Stimulated activated naive B cell treated with anti-CD40 and anti-IgM and Interleukin-4, amounts not matched to agents 10 μg/mL and 1 μg/mL and 100 μg/mL, for 72 hours (primary cell): ENCODE results near the gene PTBP2.

ENCODE experiments used
- ATAC-seq, 2 donors: fragments of 150-1000 bp; cut with Tn5 transposase; replicated peaks; 2 replicates each; pipeline ENCODE4 v1.10.0; 2021; ENCODE audit warnings: moderate library complexity in 1 of 2
- DNase-seq: peaks from one replicate; pipeline ENCODE4 v3.0.0; 2021
- H3K27ac Mint-ChIP-seq: one replicate; pipeline ENCODE4 v1.8.0; 2022; ENCODE audit warnings: mild to moderate bottlenecking, mixed read lengths
- H3K27me3 Mint-ChIP-seq, 2 donors: one replicate each; pipeline ENCODE4 v1.8.0; 2022; ENCODE audit warnings: mixed read lengths in 2 of 2
- H3K36me3 Mint-ChIP-seq, 2 donors: one replicate each; pipeline ENCODE4 v1.8.0; 2022; ENCODE audit warnings: mixed read lengths in 2 of 2, mild to moderate bottlenecking in 1 of 2
- H3K4me1 Mint-ChIP-seq, 2 donors: one replicate each; pipeline ENCODE4 v1.8.0; 2022; ENCODE audit warnings: mixed read lengths in 2 of 2, mild to moderate bottlenecking in 1 of 2
- H3K4me3 Mint-ChIP-seq, 2 donors: one replicate each; pipeline ENCODE4 v1.8.0; 2022; ENCODE audit warnings: mild to moderate bottlenecking in 2 of 2, mixed read lengths in 2 of 2, moderate library complexity in 1 of 2
- H3K9me3 Mint-ChIP-seq, 2 donors: one replicate each; pipeline ENCODE4 v1.8.0; 2022; ENCODE audit warnings: mixed read lengths in 2 of 2, mild to moderate bottlenecking in 1 of 2

Gene PTBP2

GRCh38 chr1:96820671-96821070 lies 99.1 kb downstream of the PTBP2 start:
- ATAC-seq, result no peak

DNA sequence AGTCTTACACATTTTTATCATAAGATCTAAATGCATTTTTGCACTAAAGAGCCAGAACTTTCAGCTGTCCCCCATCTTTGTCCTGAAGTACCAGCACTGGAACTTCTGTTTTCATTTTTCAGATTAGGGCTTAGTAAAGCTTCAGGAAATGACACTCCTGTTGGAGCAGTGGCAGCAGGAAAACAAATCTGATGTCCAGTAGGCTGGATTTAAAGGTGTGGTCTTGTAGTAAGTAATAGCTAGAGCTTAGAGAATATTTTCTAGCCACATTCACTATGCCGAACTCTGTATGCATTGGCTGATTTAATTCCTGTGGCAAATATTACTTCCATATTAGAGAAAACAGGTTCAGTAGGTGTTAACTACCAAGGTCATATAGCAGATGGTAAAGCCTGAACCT lies 103.6 kb downstream of the PTBP2 start:
- Mint-ChIP-seq H3K4me1 (no peaks in the 10 kb centered on the region), H3K27me3 (no peaks in the 10 kb centered on the region), H3K4me3 (no peak overlapping the region), H3K36me3 (peaks cover 2 to 14% of the 10 kb centered on the region in 2 donors), H3K27ac (no peak overlapping the region), H3K9me3 (no peaks in the 10 kb centered on the region)
- DNase-seq (no peak), ATAC-seq (no peak)

More at GRCh38 chr1:96820671-96821070, 99.1 kb downstream of the PTBP2 start:
- DNase-seq, result no peak
- Mint-ChIP-seq H3K27ac (no peak overlapping the region), H3K27me3 (no peaks in the 10 kb centered on the region), H3K36me3 (peaks cover 1 to 11% of the 10 kb centered on the region in 2 donors), H3K9me3 (no peaks in the 10 kb centered on the region), H3K4me3 (no peak overlapping the region), H3K4me1 (no peaks in the 10 kb centered on the region)

DNA sequence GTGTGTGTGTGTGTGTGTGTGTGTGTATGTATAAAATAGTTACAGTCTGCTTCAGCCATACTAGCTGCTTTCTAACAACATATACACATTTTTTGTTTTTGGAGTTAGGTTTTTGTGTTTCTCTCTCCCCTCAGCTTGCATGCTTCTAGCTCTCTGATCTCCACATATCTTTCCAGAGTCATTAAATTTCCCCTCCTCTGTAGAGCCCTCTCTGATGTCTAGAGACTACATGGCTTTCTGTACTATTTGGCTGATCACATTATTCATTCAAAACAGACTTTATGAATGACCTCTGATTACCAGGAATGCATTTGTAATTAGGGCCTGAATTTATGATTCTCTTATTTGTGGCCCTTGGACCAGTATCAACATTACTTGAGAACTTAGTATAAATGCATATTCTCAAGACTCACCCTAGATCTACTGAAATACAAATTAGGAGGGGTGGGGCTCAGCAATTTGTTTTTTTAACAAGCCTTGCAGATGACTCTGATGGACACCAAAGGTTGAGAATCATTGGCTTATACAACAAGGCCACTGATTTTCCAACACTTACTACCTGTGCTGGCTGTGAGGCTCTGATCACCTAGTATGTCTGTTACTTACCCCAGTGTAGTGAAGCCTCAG lies 104.5 kb downstream of the PTBP2 start:
- H3K36me3 Mint-ChIP-seq, result peaks cover 2 to 8% of the 10 kb centered on the region in 2 donors
- no peaks in the 10 kb centered on the region for H3K27me3 Mint-ChIP-seq

DNA sequence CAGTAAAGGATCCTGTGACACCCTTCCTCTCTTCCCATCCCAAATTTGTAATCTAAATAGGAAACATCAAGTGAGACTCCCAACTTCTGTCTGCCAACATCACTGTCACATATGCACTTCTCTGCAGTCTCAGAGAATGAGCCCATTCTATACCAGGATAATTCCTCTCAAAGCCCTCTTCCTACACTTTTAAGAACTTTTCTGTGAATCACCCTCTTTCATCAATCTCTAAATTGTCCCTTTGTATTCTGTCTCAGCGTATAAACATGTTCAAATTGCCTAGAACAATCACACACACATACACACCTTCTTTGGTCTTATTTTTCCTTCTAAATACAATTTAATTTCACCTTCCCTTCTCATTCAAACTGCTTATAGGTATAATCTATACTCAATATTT lies 111.8 kb downstream of the PTBP2 start:
- no peak overlapping the region for H3K4me3 Mint-ChIP-seq
- no peak for ATAC-seq
- no peaks in the 10 kb centered on the region for H3K9me3 Mint-ChIP-seq
- H3K36me3 Mint-ChIP-seq, result no peaks in the 10 kb centered on the region
- no peaks in the 10 kb centered on the region for H3K27me3 Mint-ChIP-seq
- no peak for DNase-seq
- H3K4me1 Mint-ChIP-seq, result peaks cover 0 to 3% of the 10 kb centered on the region in 2 donors
- H3K27ac Mint-ChIP-seq, result no peak overlapping the region

More for the DNA sequence above, 104.5 kb downstream of the PTBP2 start:
- Mint-ChIP-seq H3K4me1 (no peaks in the 10 kb centered on the region), H3K9me3 (no peaks in the 10 kb centered on the region), H3K4me3 (no peak overlapping the region), H3K27ac (no peak overlapping the region)
- ATAC-seq, result no peak
- DNase-seq, result no peak

GRCh38 chr1:96834986-96835385 lies 113.4 kb downstream of the PTBP2 start:
- Mint-ChIP-seq H3K27ac (no peak overlapping the region), H3K4me1 (peaks cover 0 to 3% of the 10 kb centered on the region in 2 donors), H3K4me3 (no peak overlapping the region), H3K9me3 (no peaks in the 10 kb centered on the region), H3K27me3 (no peaks in the 10 kb centered on the region), H3K36me3 (no peaks in the 10 kb centered on the region)
- no peak for ATAC-seq
- DNase-seq, result no peak

DNA sequence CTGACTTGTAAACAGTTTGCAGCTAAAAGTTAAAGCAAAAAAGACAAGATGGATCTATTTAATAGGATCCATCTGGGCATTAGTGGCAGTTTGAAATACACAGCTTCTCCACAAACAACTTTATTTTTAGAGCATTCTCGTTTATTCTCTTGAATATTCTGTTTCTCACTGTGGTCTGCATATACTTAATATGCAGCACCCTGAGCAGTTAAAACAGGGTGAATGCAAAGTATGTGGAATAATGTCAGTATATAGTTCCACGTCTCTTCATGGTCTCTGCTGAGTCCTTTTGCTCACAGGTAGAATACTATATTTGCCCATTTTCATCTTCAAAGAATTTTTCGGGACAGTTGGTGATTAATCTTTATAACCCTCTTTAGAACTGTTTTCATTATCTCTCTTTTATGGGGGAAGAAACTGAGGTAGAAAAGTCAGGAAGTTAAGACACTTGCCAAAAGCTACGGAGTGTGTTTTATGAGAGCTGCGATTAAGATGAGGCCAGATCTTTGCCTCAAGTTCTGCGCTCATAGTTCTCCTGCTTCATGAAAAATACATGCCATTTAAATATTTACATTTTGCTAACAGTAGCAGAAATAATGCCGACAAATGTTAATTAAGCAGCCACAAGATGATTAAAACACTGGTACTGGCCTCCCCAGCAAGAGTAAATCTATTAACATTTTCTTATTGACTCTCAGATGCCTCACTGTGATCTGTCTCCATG lies 115.6 kb downstream of the PTBP2 start:
- Mint-ChIP-seq H3K4me1 (peaks cover 0 to 3% of the 10 kb centered on the region in 2 donors), H3K27me3 (no peaks in the 10 kb centered on the region), H3K4me3 (no peak overlapping the region), H3K36me3 (no peaks in the 10 kb centered on the region), H3K27ac (no peak overlapping the region), H3K9me3 (no peaks in the 10 kb centered on the region)
- ATAC-seq, result no peak
- DNase-seq, result no peak

DNA sequence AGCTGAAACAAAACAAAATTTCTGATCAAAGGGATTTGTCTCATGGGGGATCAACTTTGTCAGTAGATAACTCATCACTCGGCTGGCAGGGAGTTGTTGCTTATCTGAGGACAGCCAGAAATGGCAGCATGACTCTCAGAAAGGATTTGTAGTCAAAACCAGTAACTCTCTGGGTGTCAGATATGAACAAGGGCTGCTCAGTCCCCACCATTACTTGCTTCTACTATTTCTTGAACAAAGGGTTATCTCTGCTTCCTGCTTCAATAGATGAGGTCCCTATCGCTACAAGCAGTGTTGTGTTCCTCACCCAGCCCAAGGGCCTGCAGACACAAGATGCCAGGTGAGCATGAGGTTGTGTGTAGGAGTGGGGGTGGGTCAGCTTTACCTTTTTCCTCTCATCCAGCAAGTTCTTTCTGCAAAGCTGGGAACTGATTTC lies 116.2 kb downstream of the PTBP2 start:
- no peak overlapping the region for H3K4me3 Mint-ChIP-seq
- peaks cover 0 to 3% of the 10 kb centered on the region in 2 donors for H3K4me1 Mint-ChIP-seq
- ATAC-seq (no peak), DNase-seq (no peak)
- H3K27me3 Mint-ChIP-seq, result no peaks in the 10 kb centered on the region
- H3K27ac Mint-ChIP-seq, result no peak overlapping the region
- H3K36me3 Mint-ChIP-seq, result no peaks in the 10 kb centered on the region
- H3K9me3 Mint-ChIP-seq, result no peaks in the 10 kb centered on the region

DNA sequence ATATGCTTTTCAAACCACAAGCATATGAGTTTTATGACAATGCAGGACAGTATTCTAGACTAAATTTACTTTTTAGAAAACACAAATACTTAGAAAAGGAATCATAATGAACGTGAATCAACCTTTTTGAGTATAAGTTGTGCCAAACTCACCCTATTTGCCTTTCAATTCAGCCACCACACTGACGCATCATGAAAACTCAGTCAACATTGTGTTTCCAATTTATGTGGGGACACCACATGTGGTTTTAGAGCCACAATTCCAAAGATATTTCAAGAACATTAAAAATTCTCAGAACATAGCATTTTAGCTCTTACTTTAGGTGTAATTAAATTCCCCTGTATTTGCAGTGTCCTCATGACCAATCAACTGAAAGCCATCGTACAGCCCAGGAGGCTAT lies 118.8 kb downstream of the PTBP2 start:
- Mint-ChIP-seq H3K4me3 (no peak overlapping the region), H3K9me3 (no peaks in the 10 kb centered on the region), H3K36me3 (no peaks in the 10 kb centered on the region), H3K4me1 (peaks cover 0 to 3% of the 10 kb centered on the region in 2 donors), H3K27me3 (no peaks in the 10 kb centered on the region), H3K27ac (no peak overlapping the region)
- no peak for DNase-seq
- ATAC-seq, result no peak

- Mint-ChIP-seq H3K27me3 (no peaks in the 10 kb centered on the region), H3K4me3 (no peak overlapping the region), H3K4me1 (no peaks in the 10 kb centered on the region), H3K36me3 (no peaks in the 10 kb centered on the region), H3K9me3 (no peaks in the 10 kb centered on the region), H3K27ac (no peak overlapping the region)
- no peak for ATAC-seq
- no peak for DNase-seq
Observed at GRCh38 chr1:96842215-96842614, 120.6 kb downstream of the PTBP2 start.

GRCh38 chr1:96843196-96843595 lies 121.6 kb downstream of the PTBP2 start:
- Mint-ChIP-seq H3K27me3 (no peaks in the 10 kb centered on the region), H3K4me1 (no peaks in the 10 kb centered on the region), H3K4me3 (no peak overlapping the region), H3K27ac (no peak overlapping the region), H3K36me3 (no peaks in the 10 kb centered on the region), H3K9me3 (no peaks in the 10 kb centered on the region)
- ATAC-seq, result no peak
- no peak for DNase-seq

GRCh38 chr1:96843601-96844000 lies 122.0 kb downstream of the PTBP2 start:
- Mint-ChIP-seq H3K4me3 (no peak overlapping the region), H3K4me1 (no peaks in the 10 kb centered on the region), H3K27me3 (no peaks in the 10 kb centered on the region), H3K9me3 (no peaks in the 10 kb centered on the region), H3K36me3 (no peaks in the 10 kb centered on the region), H3K27ac (no peak overlapping the region)
- no peak for DNase-seq
- ATAC-seq, result no peak

DNA sequence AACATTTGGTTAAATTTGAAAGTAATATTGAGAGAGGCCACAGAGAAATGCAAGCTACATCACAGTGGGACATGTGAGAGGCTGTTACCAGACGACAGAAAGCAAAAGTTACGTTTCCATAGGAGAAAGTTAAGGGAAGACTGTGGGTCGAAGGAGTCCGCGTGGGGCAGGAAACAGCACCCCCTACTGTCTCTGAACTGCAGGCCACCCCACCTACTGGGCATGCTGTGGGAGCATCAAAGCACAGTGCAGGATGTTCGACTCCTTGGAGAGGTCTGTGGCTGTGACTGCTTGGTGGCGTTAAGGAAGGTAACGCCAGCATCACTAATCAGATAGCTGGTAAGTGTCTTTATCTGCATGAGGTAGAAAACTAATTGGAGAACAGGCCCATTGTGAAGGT lies 123.9 kb downstream of the PTBP2 start:
- Mint-ChIP-seq H3K9me3 (peaks cover 0 to 5% of the 10 kb centered on the region in 2 donors), H3K36me3 (no peaks in the 10 kb centered on the region), H3K27me3 (peaks cover 0 to 9% of the 10 kb centered on the region in 2 donors), H3K4me3 (no peak overlapping the region), H3K4me1 (no peaks in the 10 kb centered on the region), H3K27ac (no peak overlapping the region)
- ATAC-seq (peak; percentile 74 to 77), DNase-seq (no peak)

DNA sequence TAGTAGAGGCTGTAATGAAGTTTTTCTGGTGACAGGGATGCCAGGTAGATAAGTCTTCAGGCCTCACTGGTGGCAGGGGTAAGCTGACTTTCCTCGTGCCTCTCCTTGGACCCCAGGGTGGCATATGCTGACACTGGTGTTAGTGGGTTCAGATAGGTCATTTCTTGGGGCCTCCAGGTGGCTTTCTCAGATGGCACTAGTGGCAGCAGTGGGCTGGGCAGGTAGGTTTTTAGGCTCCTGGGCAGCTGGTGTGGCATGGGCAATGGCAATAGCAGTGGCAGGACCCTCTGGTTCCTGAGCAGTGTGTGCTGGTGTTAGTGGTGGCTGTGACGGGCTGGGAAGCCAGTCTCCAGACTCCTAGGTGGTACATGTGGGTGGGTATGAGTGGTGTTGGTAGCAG lies 140.3 kb downstream of the PTBP2 start:
- peaks cover 8 to 10% of the 10 kb centered on the region in 2 donors for H3K27me3 Mint-ChIP-seq
- DNase-seq (no peak), ATAC-seq (no peak)
- no peaks in the 10 kb centered on the region for H3K4me1 Mint-ChIP-seq
- no peak overlapping the region for H3K4me3 Mint-ChIP-seq
- H3K9me3 Mint-ChIP-seq, result peaks cover 0 to 5% of the 10 kb centered on the region in 2 donors
- H3K27ac Mint-ChIP-seq, result no peak overlapping the region
- no peaks in the 10 kb centered on the region for H3K36me3 Mint-ChIP-seq

- no peak overlapping the region for H3K4me3 Mint-ChIP-seq
- no peaks in the 10 kb centered on the region for H3K36me3 Mint-ChIP-seq
- H3K9me3 Mint-ChIP-seq, result peaks cover 0 to 4% of the 10 kb centered on the region in 2 donors
- no peaks in the 10 kb centered on the region for H3K4me1 Mint-ChIP-seq
- H3K27ac Mint-ChIP-seq, result no peak overlapping the region
- DNase-seq, result no peak
- H3K27me3 Mint-ChIP-seq, result peaks cover 8 to 10% of the 10 kb centered on the region in 2 donors
- ATAC-seq, result no peak
Observed at GRCh38 chr1:96863449-96863848, 141.9 kb downstream of the PTBP2 start.
